ENCODE data around the gene CD38.

DNA sequence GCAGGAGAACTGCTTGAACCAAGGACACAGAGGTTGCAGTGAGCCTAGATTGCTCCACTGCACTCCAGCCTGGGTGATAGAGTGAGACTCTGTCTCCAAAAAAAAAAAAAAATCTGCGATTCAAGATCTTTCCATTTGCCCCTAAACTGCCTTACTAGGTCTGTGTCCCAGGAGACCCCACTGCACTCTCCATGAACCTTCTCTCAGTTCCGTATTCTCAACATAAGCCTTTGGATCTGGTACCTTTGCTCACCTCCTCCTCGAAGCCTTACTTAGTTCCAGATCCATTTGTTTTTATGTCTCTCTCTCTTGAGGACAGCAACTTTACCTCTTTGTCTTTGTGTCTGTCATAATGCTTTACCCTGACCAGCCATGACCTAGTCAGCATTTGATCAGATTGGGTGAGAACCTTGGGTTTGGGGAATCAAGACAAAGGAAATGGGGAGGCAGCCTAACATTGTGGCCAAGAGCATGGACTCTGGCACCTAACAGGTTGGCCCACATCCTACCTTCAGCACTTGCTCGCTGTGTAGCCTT is 41.5 kb upstream of the CD38 start:
- TF ChIP-seq CTCF (IDR thresholded peaks at IDR 0.05) = no peak
- no peak for TF ChIP-seq EP300 (IDR thresholded peaks at IDR 0.05)
- TF ChIP-seq POLR2AphosphoS5 (IDR thresholded peaks at IDR 0.05) = no peak
- no peak for TF ChIP-seq POLR2A (IDR thresholded peaks at IDR 0.05)

Measured in sigmoid colon (tissue), 4 donors.